K562 (cell line): Measurements from ENCODE around the gene KLHL28.

Experiments
- POU5F1 ChIP-seq: fragments of 150-350 bp; IDR thresholded peaks from 2 replicates; pipeline ENCODE4 v1.6.1; 2014; ENCODE audit warnings: borderline replicate concordance, low read length, low read depth, mild to moderate bottlenecking; ENCODE audit not compliant: partially characterized antibody
- PYGO2 ChIP-seq: fragments of 450-650 bp; IDR thresholded peaks from 2 replicates; pipeline ENCODE4 v1.6.1; 2016; ENCODE audit warnings: mild to moderate bottlenecking, missing genetic modification characterization, moderate library complexity, missing compliant biosample characterization
- TF ChIP-seq, protein P1 (sequence below): fragments of 450-650 bp; formaldehyde crosslinking; IDR thresholded peaks from 2 replicates; pipeline ENCODE4 v1.4.0; 2022; ENCODE audit warnings: mild to moderate bottlenecking, moderate library complexity
- TF ChIP-seq, protein P2 (sequence below), 3 experiments: IDR thresholded peaks in 2 of 3; conservative IDR thresholded peaks in 1 of 3; 2 replicates each; pipeline ENCODE4 v1.5.1; 2011 to 2012; ENCODE audit warnings: low read length in 3 of 3, mild to moderate bottlenecking in 3 of 3, control low read depth in 2 of 3, improper control_type of control experiment in 1 of 3, inconsistent platforms in 1 of 3, low read depth in 1 of 3, mixed read lengths in 1 of 3, moderate library complexity in 1 of 3; ENCODE audit not compliant: insufficient read depth in 2 of 3

DNA sequence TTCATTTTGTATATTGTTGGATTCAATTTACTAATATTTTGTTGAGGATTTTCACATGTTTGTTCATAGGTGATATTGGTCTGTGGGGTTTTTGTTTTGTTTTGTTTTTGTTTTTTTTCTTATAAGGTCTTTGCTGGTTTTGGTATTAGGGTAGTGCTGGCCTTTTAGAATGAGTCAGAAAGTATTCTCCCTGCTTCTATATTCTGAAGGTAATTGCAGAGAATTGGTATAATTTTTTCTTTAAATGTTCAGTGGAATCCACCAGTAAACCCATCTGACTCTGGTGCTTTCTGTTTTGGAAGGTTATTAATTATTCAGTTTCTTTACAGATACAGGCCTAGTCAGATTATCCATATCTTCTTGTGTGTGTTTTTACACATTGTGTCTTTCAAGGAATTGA lies 9.2 kb upstream of the KLHL28 start:
- TF ChIP-seq PYGO2 (tag) = no peak
- TF ChIP-seq, protein P1, sequence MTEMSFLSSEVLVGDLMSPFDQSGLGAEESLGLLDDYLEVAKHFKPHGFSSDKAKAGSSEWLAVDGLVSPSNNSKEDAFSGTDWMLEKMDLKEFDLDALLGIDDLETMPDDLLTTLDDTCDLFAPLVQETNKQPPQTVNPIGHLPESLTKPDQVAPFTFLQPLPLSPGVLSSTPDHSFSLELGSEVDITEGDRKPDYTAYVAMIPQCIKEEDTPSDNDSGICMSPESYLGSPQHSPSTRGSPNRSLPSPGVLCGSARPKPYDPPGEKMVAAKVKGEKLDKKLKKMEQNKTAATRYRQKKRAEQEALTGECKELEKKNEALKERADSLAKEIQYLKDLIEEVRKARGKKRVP = no peak
- TF ChIP-seq, protein P2, sequence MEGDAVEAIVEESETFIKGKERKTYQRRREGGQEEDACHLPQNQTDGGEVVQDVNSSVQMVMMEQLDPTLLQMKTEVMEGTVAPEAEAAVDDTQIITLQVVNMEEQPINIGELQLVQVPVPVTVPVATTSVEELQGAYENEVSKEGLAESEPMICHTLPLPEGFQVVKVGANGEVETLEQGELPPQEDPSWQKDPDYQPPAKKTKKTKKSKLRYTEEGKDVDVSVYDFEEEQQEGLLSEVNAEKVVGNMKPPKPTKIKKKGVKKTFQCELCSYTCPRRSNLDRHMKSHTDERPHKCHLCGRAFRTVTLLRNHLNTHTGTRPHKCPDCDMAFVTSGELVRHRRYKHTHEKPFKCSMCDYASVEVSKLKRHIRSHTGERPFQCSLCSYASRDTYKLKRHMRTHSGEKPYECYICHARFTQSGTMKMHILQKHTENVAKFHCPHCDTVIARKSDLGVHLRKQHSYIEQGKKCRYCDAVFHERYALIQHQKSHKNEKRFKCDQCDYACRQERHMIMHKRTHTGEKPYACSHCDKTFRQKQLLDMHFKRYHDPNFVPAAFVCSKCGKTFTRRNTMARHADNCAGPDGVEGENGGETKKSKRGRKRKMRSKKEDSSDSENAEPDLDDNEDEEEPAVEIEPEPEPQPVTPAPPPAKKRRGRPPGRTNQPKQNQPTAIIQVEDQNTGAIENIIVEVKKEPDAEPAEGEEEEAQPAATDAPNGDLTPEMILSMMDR (IDR thresholded peaks at IDR 0.05 in 2 of 3, conservative IDR thresholded peaks at IDR 0.05 in 1 of 3; ENCODE audit: insufficient read depth in 2 of 3, low read depth in 1 of 3, low read length in 3 of 3) = no peak
- no peak for TF ChIP-seq POU5F1
